HepG2 (cell line): ENCODE data around the gene EPHB6. TPM values are rescaled to one million over a fixed set of nuclear protein-coding genes. Genes with fewer than 3 reads are reported as not detected.

ENCODE experiments used
- ATAC-seq: fragments of 200-7000 bp; cut with Tn5 transposase; 3 replicates; pipeline ENCODE4 v1.9.1; 2020; ENCODE audit warnings: mild to moderate bottlenecking, moderate library complexity
- BruUV-seq: library from RNA; stranded (reverse); fragments of 400-500 nt; replicated peaks from 2 replicates; lab custom pipeline; 2021; lab: Mats Ljungman, UMichigan
- CTCF ChIA-PET: fragments of 300-600 bp; formaldehyde crosslinking; extraction: SDS; loops from one replicate; lab custom pipeline; 2021; ENCODE audit warnings: low total read pairs, inconsistent platforms, low intra/inter-chr PET ratio; lab: Yijun Ruan, JAX
- POLR2A ChIA-PET: fragments of 350-600 bp; sonication (Branson Sonifier 250); formaldehyde crosslinking; loops from one replicate; lab custom pipeline; 2020; ENCODE audit warnings: antibody characterized with exemption, inconsistent platforms; lab: Yijun Ruan, JAX
- DNase-seq: peaks from one replicate; pipeline ENCODE4 v3.0.0-alpha.2; 2015; ENCODE audit warnings: low spot score
- FAIRE-seq: peaks from 3 replicates; lab custom pipeline; 2011; peaks lifted over from hg19 to GRCh38; lab: Jason Lieb, UNC
- H2AFZ ChIP-seq: one replicate; pipeline ENCODE4 v1.6.1; 2011; ENCODE audit warnings: low read length, inconsistent platforms
- H3K27ac ChIP-seq: fragments of 300-600 bp; 3 replicates; pipeline ENCODE4 v1.8.0; 2011; ENCODE audit warnings: mixed run types, mild to moderate bottlenecking, mixed read lengths, low read length, inconsistent platforms; ENCODE audit not compliant: insufficient read depth; ENCODE audit errors: extremely low read length
- H3K27me3 ChIP-seq, 2 experiments: fragments of 200-600 bp in 1 of 2; 2 replicates in 1 of 2; 3 replicates in 1 of 2; pipeline versions ENCODE4 v1.6.0 to v1.8.0; 2011; ENCODE audit warnings: low read length in 2 of 2, mild to moderate bottlenecking in 2 of 2, moderate library complexity in 2 of 2, inconsistent platforms in 1 of 2; ENCODE audit not compliant: insufficient read depth in 2 of 2, control insufficient read depth in 1 of 2
- H3K36me3 ChIP-seq, 2 experiments: fragments of 200-600 bp in 1 of 2; replicated peaks in 1 of 2; 2 replicates in 1 of 2; 3 replicates in 1 of 2; pipeline versions ENCODE4 v1.5.1 to v1.8.0; 2011; ENCODE audit warnings: low read length in 2 of 2, inconsistent platforms in 1 of 2; ENCODE audit not compliant: insufficient read depth in 2 of 2, control insufficient read depth in 1 of 2
- H3K4me1 ChIP-seq: 2 replicates; pipeline ENCODE4 v1.5.1; 2012; ENCODE audit warnings: low read length, inconsistent platforms; ENCODE audit not compliant: insufficient read depth
- H3K4me2 ChIP-seq: 2 replicates; pipeline ENCODE4 v1.6.0; 2011; ENCODE audit warnings: low read depth, low read length, inconsistent platforms
- H3K4me3 ChIP-seq, 3 experiments: fragments of 200-600 bp in 1 of 3; sonication (generic), shearing (Covaris generic) in 1 of 3; replicated peaks in 1 of 3; 2 replicates each; pipeline ENCODE4 v1.5.1; 2011 to 2016; ENCODE audit warnings: low read length in 3 of 3, inconsistent platforms in 2 of 3, low read depth in 2 of 3, mild to moderate bottlenecking in 2 of 3, control low read depth in 1 of 3, mixed read lengths in 1 of 3; ENCODE audit not compliant: insufficient read depth in 1 of 3
- H3K79me2 ChIP-seq: one replicate; pipeline ENCODE4 v1.6.1; 2011; ENCODE audit warnings: low read length, inconsistent platforms; ENCODE audit not compliant: insufficient read depth
- H3K9ac ChIP-seq: 2 replicates; pipeline ENCODE4 v1.6.0; 2011; ENCODE audit warnings: mild to moderate bottlenecking, low read depth, low read length, inconsistent platforms; ENCODE audit not compliant: insufficient read depth
- H3K9me3 ChIP-seq: 2 replicates; pipeline ENCODE4 v1.5.1; 2012; ENCODE audit warnings: mild to moderate bottlenecking, low read length
- H4K20me1 ChIP-seq: 2 replicates; pipeline ENCODE4 v1.6.0; 2011; ENCODE audit warnings: inconsistent platforms, mild to moderate bottlenecking, low read length, moderate library complexity; ENCODE audit not compliant: insufficient read depth
- E2F2 ChIP-seq: sonication (generic); formaldehyde crosslinking; IDR thresholded peaks from 2 replicates; pipeline ENCODE4 v1.4.0; 2020; ENCODE audit warnings: missing genetic modification reagents, borderline replicate concordance
- GZF1 ChIP-seq: sonication (generic); formaldehyde crosslinking; IDR thresholded peaks from 2 replicates; pipeline ENCODE4 v1.5.1; 2020; ENCODE audit warnings: mild to moderate bottlenecking, missing genetic modification reagents
- HMGXB3 ChIP-seq: sonication (generic); formaldehyde crosslinking; IDR thresholded peaks from 2 replicates; pipeline ENCODE4 v1.4.0; 2020; ENCODE audit warnings: missing genetic modification reagents, borderline replicate concordance
- SMARCE1 ChIP-seq: fragments of 450-650 bp; IDR thresholded peaks from 2 replicates; pipeline ENCODE4 v1.6.1; 2017; ENCODE audit warnings: borderline replicate concordance
- ZMAT3 ChIP-seq: sonication (generic); formaldehyde crosslinking; conservative IDR thresholded peaks from 2 replicates; pipeline ENCODE4 v1.7.0; 2021; ENCODE audit warnings: missing genetic modification reagents
- ZNF230 ChIP-seq: sonication (generic); formaldehyde crosslinking; IDR thresholded peaks from 2 replicates; pipeline ENCODE4 v1.4.0; 2020; ENCODE audit warnings: mild to moderate bottlenecking, missing genetic modification reagents
- ZNF550 ChIP-seq: sonication (generic); formaldehyde crosslinking; IDR thresholded peaks from 2 replicates; pipeline ENCODE4 v1.4.0; 2020; ENCODE audit warnings: mild to moderate bottlenecking, missing genetic modification reagents, borderline replicate concordance
- ZNF770 ChIP-seq: sonication (generic); formaldehyde crosslinking; IDR thresholded peaks from 2 replicates; pipeline ENCODE4 v1.5.0; 2020; ENCODE audit warnings: mild to moderate bottlenecking, missing genetic modification reagents
- ZXDC ChIP-seq: sonication (generic); formaldehyde crosslinking; IDR thresholded peaks from 2 replicates; pipeline ENCODE4 v1.5.0; 2020; ENCODE audit warnings: mild to moderate bottlenecking, missing genetic modification reagents
- WGBS: methylation state at CpG from one replicate; pipeline ENCODE4 v1.1.6; 2017; ENCODE audit warnings: low lambda C conversion rate; 5-methylcytosine and 5-hydroxymethylcytosine counted together
- in situ Hi-C: cut with HindIII; loops from 2 replicates; pipeline ENCODE4 v1.10.0; 2017; ENCODE audit warnings: low pct_unique_long_range_greater_than_20kb; ENCODE audit not compliant: extremely low pct_ligation_motif_present
- intact Hi-C: fragments of 100-400 bp; cut with micrococcal nuclease; formaldehyde crosslinking; loops from one replicate; pipeline ENCODE4 v1.10.0; 2022; ENCODE audit not compliant: unreplicated experiment
- polyA plus RNA-seq, 8 experiments: library from polyadenylated mRNA; depleted of rRNA in 3 of 8; stranded (reverse) in 7 of 8; unstranded in 1 of 8; fragments of >200 nt; fragmentation: Illumina TruSeq in 4 of 8; extraction: Trizol in 4 of 8; gene quantifications; 2 replicates each; pipeline versions ENCODE4 v1.2.1 to v1.2.3, GENCODE V29; 2011 to 2016; ENCODE audit warnings: low read depth in 4 of 8, missing spikeins in 1 of 8, mixed read lengths in 1 of 8; ENCODE audit not compliant: insufficient read depth in 1 of 8
- total RNA-seq, 5 experiments: library from RNA; depleted of rRNA; stranded (reverse); fragments of >200 nt; fragmentation: Illumina TruSeq; extraction: Trizol; gene quantifications; 2 replicates each; pipeline ENCODE4 v1.2.3, GENCODE V29; 2016; ENCODE audit warnings: low read depth in 1 of 5

The EPHB6 gene
- total and polyA plus RNA-seq, 2 of the 13 experiments (the other 11 are each of a cell fraction or from before 2014, with no cell fraction given) = not detected

GRCh38 chr7:142874409-142874808 is 19.5 kb downstream of the EPHB6 start:
- 10% methylated on average over 1 of the region's 7 CpGs for WGBS
- intact Hi-C loops = no loop called here
- CTCF ChIA-PET = no interaction called here

More at GRCh38 chr7:142874409-142874808, 19.5 kb downstream of the EPHB6 start:
- no TSS peak for BruUV-seq
- no peak for TF ChIP-seq ZXDC (CRISPR knock-in tag)
- TF ChIP-seq ZMAT3 (CRISPR knock-in tag) = no peak
- TF ChIP-seq ZNF230 (CRISPR knock-in tag) = no peak
- TF ChIP-seq GZF1 (CRISPR knock-in tag) = no peak
- TF ChIP-seq ZNF770 (CRISPR knock-in tag) = no peak
- no peak for TF ChIP-seq ZNF550 (CRISPR knock-in tag)
- no peak for TF ChIP-seq HMGXB3 (CRISPR knock-in tag)
- no peak for TF ChIP-seq SMARCE1
- TF ChIP-seq E2F2 = no peak
- Histone ChIP-seq H3K9me3 (no peaks in the 10 kb centered on the region), H3K4me1 (no peaks in the 10 kb centered on the region), H3K27me3 (peaks cover under 1 to 7% of the 10 kb centered on the region in 2 experiments; a peak in 2 of 5 replicates), H3K9ac (no peak overlapping the region), H3K4me2 (no peak overlapping the region), H3K4me3 (no peak overlapping the region), H3K79me2 (no peaks in the 10 kb centered on the region), H2AFZ (no peak overlapping the region), H4K20me1 (no peaks in the 10 kb centered on the region), H3K27ac (no peak overlapping the region), H3K36me3 (no peaks in the 10 kb centered on the region)
- in situ Hi-C loops = loop anchor here (10.0 kb wide), 1 partner anchor 340 kb away; no protein-coding TSS in a partner anchor
- ATAC-seq (no peak), FAIRE-seq (no peak), DNase-seq (no peak)
- POLR2A ChIA-PET = no interaction called here
